Lung (tissue), 12 donors: Measurements from ENCODE around the gene PACRG. TPM values are rescaled to one million over a fixed set of nuclear protein-coding genes. Genes with fewer than 3 reads are reported as not detected.

ENCODE experiments used
- ATAC-seq: fragments of 200-7000 bp; cut with Tn5 transposase; one replicate; pipeline ENCODE4 v1.9.1; 2020; ENCODE audit warnings: moderate number of reproducible peaks; ENCODE audit not compliant: insufficient read depth, low FRiP score
- DNase-seq, 3 donors: peaks; one replicate each; pipeline ENCODE4 v3.0.0-alpha.2; 2013 to 2017
- H3K27ac ChIP-seq, 2 donors: one replicate each; pipeline ENCODE4 v1.5.1; 2013; ENCODE audit warnings: mild to moderate bottlenecking in 2 of 2, moderate library complexity in 2 of 2, control low read depth in 1 of 2, inconsistent platforms in 1 of 2, low read depth in 1 of 2, low read length in 1 of 2
- H3K27me3 ChIP-seq, 3 donors: one replicate each; pipeline ENCODE4 v1.5.1; 2013; ENCODE audit warnings: low read length in 2 of 3; ENCODE audit not compliant: control insufficient read depth in 3 of 3, insufficient read depth in 3 of 3
- H3K36me3 ChIP-seq, 4 donors: one replicate each; pipeline ENCODE4 v1.5.1; 2013; ENCODE audit warnings: low read length in 4 of 4, mild to moderate bottlenecking in 1 of 4, moderate library complexity in 1 of 4; ENCODE audit not compliant: control insufficient read depth in 4 of 4, insufficient read depth in 4 of 4
- H3K4me1 ChIP-seq, 5 donors: one replicate each; pipeline ENCODE4 v1.5.1; 2013; ENCODE audit warnings: low read length in 5 of 5, mild to moderate bottlenecking in 2 of 5, moderate library complexity in 1 of 5; ENCODE audit not compliant: control insufficient read depth in 5 of 5, insufficient read depth in 5 of 5
- H3K4me3 ChIP-seq: one replicate; pipeline ENCODE4 v1.5.1; 2013; ENCODE audit warnings: mild to moderate bottlenecking, control low read depth, moderate library complexity
- H3K9ac ChIP-seq, 2 donors: one replicate each; pipeline ENCODE4 v1.5.1; 2013; ENCODE audit warnings: low read length in 2 of 2, control low read depth in 1 of 2; ENCODE audit not compliant: insufficient read depth in 1 of 2
- H3K9me3 ChIP-seq, 4 donors: one replicate each; pipeline ENCODE4 v1.5.1; 2013; ENCODE audit warnings: low read length in 3 of 4, mild to moderate bottlenecking in 1 of 4, moderate library complexity in 1 of 4; ENCODE audit not compliant: control insufficient read depth in 4 of 4, insufficient read depth in 3 of 4
- WGBS, 2 donors: extraction: QIAGEN DNeasy Blood & Tissue Kit; methylation state at CpG; one replicate each; pipeline ENCODE4 v1.1.7; 2013; 5-methylcytosine and 5-hydroxymethylcytosine counted together
- polyA plus RNA-seq, 2 donors: library from polyadenylated mRNA; stranded (reverse); fragments of 200-250 nt; gene quantifications; one replicate each; pipeline ENCODE4 v1.2.1, GENCODE V29; 2013
- total RNA-seq, 2 donors: library from RNA; depleted of rRNA in 1 of 2; stranded (reverse); fragments of >200 nt in 1 of 2; gene quantifications; one replicate each; pipeline ENCODE4 v1.2.1, GENCODE V29; 2014 to 2021
- TF ChIP-seq, protein P1 (sequence below): IDR thresholded peaks from 2 replicates; pipeline ENCODE4 v1.5.1; 2012; ENCODE audit warnings: mild to moderate bottlenecking; ENCODE audit errors: control extremely low read depth, extremely low read depth
- donor health status: control.
- donor health status: control.
- donor health status: Bipolar disorder and iron deficiency.
- donor health status: healthy.
- donor health status: DM: yes; HTN: yes; CAD: no.

The PACRG gene
- total and polyA plus RNA-seq, 4 donors = 3.8 to 26.6 (median 7.4) TPM

GRCh38 chr6:163310973-163311383 lies 583.2 kb downstream of the PACRG start:
- H3K9ac ChIP-seq = no peak overlapping the region
- H3K27me3 ChIP-seq = no peaks in the 10 kb centered on the region
- H3K36me3 ChIP-seq = no peaks in the 10 kb centered on the region
- 79 to 82% methylated on average over 2 of the region's 2 CpGs for WGBS, 2 donors
- no peak overlapping the region for H3K4me3 ChIP-seq
- H3K4me1 ChIP-seq = peaks cover 0 to 3% (median 0%) of the 10 kb centered on the region in 5 donors
- no peak overlapping the region for H3K27ac ChIP-seq
- H3K9me3 ChIP-seq = peaks cover 0 to 1% (median 0%) of the 10 kb centered on the region in 4 donors
- no peak for ATAC-seq
- DNase-seq = no peak
- TF ChIP-seq, protein P1, sequence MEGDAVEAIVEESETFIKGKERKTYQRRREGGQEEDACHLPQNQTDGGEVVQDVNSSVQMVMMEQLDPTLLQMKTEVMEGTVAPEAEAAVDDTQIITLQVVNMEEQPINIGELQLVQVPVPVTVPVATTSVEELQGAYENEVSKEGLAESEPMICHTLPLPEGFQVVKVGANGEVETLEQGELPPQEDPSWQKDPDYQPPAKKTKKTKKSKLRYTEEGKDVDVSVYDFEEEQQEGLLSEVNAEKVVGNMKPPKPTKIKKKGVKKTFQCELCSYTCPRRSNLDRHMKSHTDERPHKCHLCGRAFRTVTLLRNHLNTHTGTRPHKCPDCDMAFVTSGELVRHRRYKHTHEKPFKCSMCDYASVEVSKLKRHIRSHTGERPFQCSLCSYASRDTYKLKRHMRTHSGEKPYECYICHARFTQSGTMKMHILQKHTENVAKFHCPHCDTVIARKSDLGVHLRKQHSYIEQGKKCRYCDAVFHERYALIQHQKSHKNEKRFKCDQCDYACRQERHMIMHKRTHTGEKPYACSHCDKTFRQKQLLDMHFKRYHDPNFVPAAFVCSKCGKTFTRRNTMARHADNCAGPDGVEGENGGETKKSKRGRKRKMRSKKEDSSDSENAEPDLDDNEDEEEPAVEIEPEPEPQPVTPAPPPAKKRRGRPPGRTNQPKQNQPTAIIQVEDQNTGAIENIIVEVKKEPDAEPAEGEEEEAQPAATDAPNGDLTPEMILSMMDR = no peak

DNA sequence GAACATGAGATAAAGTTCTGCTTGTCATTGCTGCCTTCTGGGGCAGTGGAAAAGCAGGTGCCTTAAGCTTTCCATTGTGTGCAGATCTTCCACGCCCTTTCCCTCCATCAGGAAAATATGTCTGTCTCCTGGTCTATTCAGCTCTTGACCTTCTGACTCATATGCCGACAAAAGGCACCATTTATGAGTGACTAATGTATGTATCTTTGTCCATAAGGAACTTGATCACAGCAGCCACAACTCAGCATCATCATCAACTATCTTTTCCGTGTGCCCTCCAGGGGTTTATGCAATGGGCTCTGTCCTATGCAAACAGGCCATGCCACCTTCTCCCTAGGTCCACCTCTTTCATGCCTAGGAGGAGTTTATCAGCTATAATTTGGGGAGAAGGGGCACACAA lies 584.1 kb downstream of the PACRG start:
- Histone ChIP-seq H3K4me3 (no peak overlapping the region), H3K9me3 (peaks cover 0 to 1% (median 0%) of the 10 kb centered on the region in 4 donors), H3K27ac (no peak overlapping the region), H3K27me3 (no peaks in the 10 kb centered on the region), H3K36me3 (no peaks in the 10 kb centered on the region), H3K4me1 (peaks cover 0 to 3% (median 0%) of the 10 kb centered on the region in 5 donors), H3K9ac (no peak overlapping the region)
- ATAC-seq (no peak), DNase-seq (no peak)
- whole genome bisulfite sequencing, 2 donors = 79 to 80% methylated on average over 3 of the region's 3 CpGs
- TF ChIP-seq, protein P1 = no peak

DNA sequence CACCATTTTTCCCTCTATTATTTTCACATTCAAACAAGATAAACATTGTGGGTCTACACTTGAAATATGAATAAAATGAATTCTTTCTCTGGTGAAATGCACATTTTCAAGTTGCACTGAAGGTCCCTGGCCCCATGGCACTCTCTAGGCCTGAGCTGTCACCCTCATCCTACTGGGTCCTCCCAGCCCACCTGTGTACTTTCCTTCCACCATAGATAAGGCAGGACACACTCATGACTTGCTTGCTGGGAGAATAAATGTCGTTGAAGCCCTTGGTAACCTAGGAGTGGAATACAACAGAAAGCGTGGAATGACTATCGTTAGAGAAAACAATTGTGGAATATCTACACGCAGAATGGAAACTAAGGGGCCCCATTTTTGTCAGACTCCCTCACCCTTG lies 585.8 kb downstream of the PACRG start:
- H3K4me3 ChIP-seq = no peak overlapping the region
- H3K27me3 ChIP-seq = no peaks in the 10 kb centered on the region
- TF ChIP-seq, protein P1 = no peak
- H3K27ac ChIP-seq = no peak overlapping the region
- ATAC-seq = no peak
- H3K4me1 ChIP-seq = peaks cover 0 to 5% (median 0%) of the 10 kb centered on the region in 5 donors
- no peak for DNase-seq
- WGBS, 2 donors = 90 to 93% methylated on average over 4 of the region's 4 CpGs
- no peak overlapping the region for H3K9ac ChIP-seq
- peaks cover 0 to 1% (median 0%) of the 10 kb centered on the region in 4 donors for H3K9me3 ChIP-seq
- H3K36me3 ChIP-seq = no peaks in the 10 kb centered on the region

DNA sequence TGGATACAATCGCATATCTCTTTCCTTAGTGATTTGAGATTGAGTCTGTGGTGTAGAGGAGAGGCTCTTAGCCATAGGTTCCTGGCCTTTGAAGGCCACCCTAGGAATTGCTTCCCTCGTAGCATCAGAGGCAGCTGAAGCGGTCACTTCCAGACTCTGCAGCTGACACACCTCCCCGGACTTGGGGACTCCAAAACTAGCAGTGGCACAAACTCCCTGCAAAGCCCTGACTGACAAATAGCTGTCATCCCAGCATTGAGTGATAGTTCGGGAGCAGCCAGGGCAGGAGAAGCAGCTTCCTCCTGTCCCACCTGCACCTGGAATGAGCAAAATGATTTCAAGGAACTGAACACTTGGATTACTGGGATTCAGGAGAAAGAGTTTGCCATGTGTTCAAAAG lies 586.2 kb downstream of the PACRG start:
- no peak overlapping the region for H3K9ac ChIP-seq
- H3K4me1 ChIP-seq = peaks cover 0 to 10% (median 3%) of the 10 kb centered on the region in 5 donors
- H3K27ac ChIP-seq = no peak overlapping the region
- H3K27me3 ChIP-seq = no peaks in the 10 kb centered on the region
- no peak for ATAC-seq
- H3K36me3 ChIP-seq = no peaks in the 10 kb centered on the region
- peaks cover 0 to 1% (median 0%) of the 10 kb centered on the region in 4 donors for H3K9me3 ChIP-seq
- 93 to 95% methylated on average over 5 of the region's 5 CpGs for WGBS, 2 donors
- DNase-seq = no peak
- no peak overlapping the region for H3K4me3 ChIP-seq
- TF ChIP-seq, protein P1 = no peak
